H9 (cell line): ENCODE results near the gene FBXL13. TPM values are rescaled to one million over a fixed set of nuclear protein-coding genes. Genes with fewer than 3 reads are reported as not detected.

Experiments
- DNase-seq: peaks from one replicate; pipeline ENCODE4 v3.0.0-alpha.2; 2017
- H2AFZ ChIP-seq: one replicate; pipeline ENCODE4 v1.6.1; 2013; ENCODE audit warnings: mild to moderate bottlenecking, low read length, control low read depth, moderate library complexity
- H2AK5ac ChIP-seq: 2 replicates; pipeline ENCODE4 v1.6.1; 2013; ENCODE audit warnings: low read length, control low read depth, mixed read lengths; ENCODE audit not compliant: insufficient read length
- H2BK120ac ChIP-seq: one replicate; pipeline ENCODE4 v1.6.1; 2013; ENCODE audit warnings: low read depth, mild to moderate bottlenecking, low read length, control low read depth, inconsistent platforms; ENCODE audit not compliant: poor library complexity, severe bottlenecking
- H2BK12ac ChIP-seq: 2 replicates; pipeline ENCODE4 v1.6.1; 2013; ENCODE audit warnings: low read length, control low read depth, mixed read lengths, low read depth; ENCODE audit not compliant: insufficient read length
- H2BK15ac ChIP-seq: 2 replicates; pipeline ENCODE4 v1.6.1; 2013; ENCODE audit warnings: low read depth, low read length, control low read depth
- H2BK20ac ChIP-seq: one replicate; pipeline ENCODE4 v1.6.1; 2013; ENCODE audit warnings: low read depth, mild to moderate bottlenecking, low read length, control low read depth, inconsistent platforms; ENCODE audit not compliant: poor library complexity, severe bottlenecking
- H2BK5ac ChIP-seq: 2 replicates; pipeline ENCODE4 v1.6.1; 2013; ENCODE audit warnings: low read length, control low read depth, mixed read lengths; ENCODE audit not compliant: insufficient read length
- H3K14ac ChIP-seq: 2 replicates; pipeline ENCODE4 v1.6.1; 2013; ENCODE audit warnings: low read length, control low read depth; ENCODE audit not compliant: insufficient read depth
- H3K18ac ChIP-seq: 2 replicates; pipeline ENCODE4 v1.6.1; 2013; ENCODE audit warnings: low read depth, mild to moderate bottlenecking, mixed read lengths, low read length, control low read depth; ENCODE audit not compliant: insufficient read length
- H3K23ac ChIP-seq: 2 replicates; pipeline ENCODE4 v1.6.1; 2013; ENCODE audit warnings: low read length, control low read depth, mixed read lengths, low read depth; ENCODE audit not compliant: insufficient read length
- H3K23me2 ChIP-seq: 2 replicates; pipeline ENCODE4 v1.6.1; 2013; ENCODE audit warnings: low read depth, mild to moderate bottlenecking, mixed read lengths, low read length, control low read depth; ENCODE audit not compliant: insufficient read length, poor library complexity, severe bottlenecking
- H3K27ac ChIP-seq: 2 replicates; pipeline ENCODE4 v1.5.1; 2013; ENCODE audit warnings: low read length, control low read depth, mixed read lengths, low read depth; ENCODE audit not compliant: insufficient read length
- H3K27me3 ChIP-seq: 2 replicates; pipeline ENCODE4 v1.6.1; 2013; ENCODE audit warnings: low read length, control low read depth, inconsistent platforms; ENCODE audit not compliant: insufficient read depth
- H3K4ac ChIP-seq: 2 replicates; pipeline ENCODE4 v1.6.1; 2013; ENCODE audit warnings: low read depth, mild to moderate bottlenecking, control low read depth, inconsistent platforms, low read length, moderate library complexity
- H3K4me1 ChIP-seq: 2 replicates; pipeline ENCODE4 v1.6.1; 2013; ENCODE audit warnings: low read length, control low read depth, inconsistent platforms; ENCODE audit not compliant: insufficient read depth
- H3K4me2 ChIP-seq: 2 replicates; pipeline ENCODE4 v1.6.1; 2013; ENCODE audit warnings: low read length, control low read depth, mixed read lengths; ENCODE audit not compliant: insufficient read length, insufficient read depth
- H3K56ac ChIP-seq: 2 replicates; pipeline ENCODE4 v1.6.1; 2013; ENCODE audit warnings: low read depth, mild to moderate bottlenecking, mixed read lengths, low read length, control low read depth; ENCODE audit not compliant: insufficient read length
- H3K79me1 ChIP-seq: 2 replicates; pipeline ENCODE4 v1.6.1; 2013; ENCODE audit warnings: low read depth, mild to moderate bottlenecking, moderate library complexity, low read length, control low read depth, inconsistent platforms; ENCODE audit not compliant: insufficient read depth, poor library complexity, severe bottlenecking
- H3K79me2 ChIP-seq: 2 replicates; pipeline ENCODE4 v1.6.1; 2013; ENCODE audit warnings: low read length, control low read depth, inconsistent platforms; ENCODE audit not compliant: insufficient read depth
- H3K9ac ChIP-seq: 2 replicates; pipeline ENCODE4 v1.6.1; 2013; ENCODE audit warnings: low read length, control low read depth, mixed read lengths; ENCODE audit not compliant: insufficient read length; ENCODE audit errors: extremely low read depth
- H3K9me3 ChIP-seq: one replicate; pipeline ENCODE4 v1.6.1; 2013; ENCODE audit warnings: low read depth, low read length, inconsistent platforms; ENCODE audit not compliant: control insufficient read depth
- H3T11ph ChIP-seq: one replicate; pipeline ENCODE4 v1.6.1; 2013; ENCODE audit warnings: mild to moderate bottlenecking, low read length, control low read depth, inconsistent platforms
- H4K20me1 ChIP-seq: one replicate; pipeline ENCODE4 v1.6.1; 2013; ENCODE audit not compliant: control insufficient read depth, insufficient read length, insufficient read depth
- H4K5ac ChIP-seq: 2 replicates; pipeline ENCODE4 v1.6.1; 2013; ENCODE audit warnings: low read depth, mild to moderate bottlenecking, mixed read lengths, low read length, control low read depth; ENCODE audit not compliant: insufficient read length
- H4K8ac ChIP-seq: replicated peaks from 2 replicates; pipeline ENCODE4 v1.6.1; 2013; ENCODE audit warnings: low read length, control low read depth, mixed read lengths, low read depth; ENCODE audit not compliant: insufficient read length
- H4K91ac ChIP-seq: 2 replicates; pipeline ENCODE4 v1.6.1; 2013; ENCODE audit warnings: low read depth, mild to moderate bottlenecking, moderate library complexity, mixed read lengths, low read length, control low read depth; ENCODE audit not compliant: insufficient read length
- H3K27ac Mint-ChIP-seq, 3 experiments: 2 replicates in 2 of 3; 3 replicates in 1 of 3; pipeline ENCODE4 v1.8.0; 2020 to 2021; ENCODE audit warnings: mixed read lengths in 3 of 3, mild to moderate bottlenecking in 1 of 3, moderate library complexity in 1 of 3
- H3K27me3 Mint-ChIP-seq: 2 replicates; pipeline ENCODE4 v1.8.0; 2021; ENCODE audit warnings: low read depth, mild to moderate bottlenecking, moderate library complexity, mixed read lengths
- H3K36me3 Mint-ChIP-seq, 3 experiments: 2 replicates in 2 of 3; 3 replicates in 1 of 3; pipeline ENCODE4 v1.8.0; 2020 to 2021; ENCODE audit warnings: low read depth in 3 of 3, mixed read lengths in 3 of 3; ENCODE audit not compliant: insufficient read depth in 1 of 3
- H3K4me1 Mint-ChIP-seq, 2 experiments: 2 replicates each; pipeline ENCODE4 v1.8.0; 2020; ENCODE audit warnings: mixed read lengths in 2 of 2
- H3K4me3 Mint-ChIP-seq, 2 experiments: 2 replicates in 1 of 2; 3 replicates in 1 of 2; pipeline ENCODE4 v1.8.0; 2020 to 2021; ENCODE audit warnings: mild to moderate bottlenecking in 2 of 2, mixed read lengths in 2 of 2, moderate library complexity in 1 of 2
- H3K9me3 Mint-ChIP-seq, 2 experiments: 2 replicates in 1 of 2; 3 replicates in 1 of 2; pipeline ENCODE4 v1.8.0; 2020; ENCODE audit warnings: mild to moderate bottlenecking in 2 of 2, mixed read lengths in 2 of 2, moderate library complexity in 1 of 2
- WGBS: extraction: QIAGEN DNeasy Blood & Tissue Kit; methylation state at CpG from one replicate; pipeline ENCODE4 v1.1.7; 2013; ENCODE audit warnings: missing lambda C conversion rate, low lambda C conversion rate, mixed read lengths; ENCODE audit not compliant: insufficient read length; ENCODE audit errors: extremely low coverage; 5-methylcytosine and 5-hydroxymethylcytosine counted together
- total RNA-seq: library from RNA; stranded (reverse); gene quantifications from 2 replicates; pipeline ENCODE4 v1.2.1, GENCODE V29; 2021
- TF ChIP-seq, protein P1 (sequence below): fragments of 200-600 bp; sonication (generic); conservative IDR thresholded peaks from 3 replicates; pipeline ENCODE4 v1.8.0; 2021; ENCODE audit warnings: antibody characterized with exemption, mild to moderate bottlenecking

The FBXL13 gene
- total RNA-seq, 1 experiment from 2014 or later, result 4.4 TPM

DNA sequence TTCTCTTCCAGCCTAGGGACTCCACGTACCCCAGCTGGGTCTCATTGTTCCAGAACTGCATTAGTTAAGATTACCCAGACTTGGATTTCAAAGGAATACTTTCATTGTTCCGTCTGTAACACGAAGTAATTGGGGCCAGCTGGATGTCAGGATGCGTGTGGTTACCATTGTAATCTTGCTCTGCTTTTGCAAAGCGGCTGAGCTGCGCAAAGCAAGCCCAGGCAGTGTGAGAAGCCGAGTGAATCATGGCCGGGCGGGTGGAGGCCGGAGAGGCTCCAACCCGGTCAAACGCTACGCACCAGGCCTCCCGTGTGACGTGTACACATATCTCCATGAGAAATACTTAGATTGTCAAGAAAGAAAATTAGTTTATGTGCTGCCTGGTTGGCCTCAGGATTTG lies 140.8 kb downstream of the FBXL13 start:
- no peak overlapping the region for H3T11ph ChIP-seq
- no CpG with 5 or more reads among the region's 15 CpGs for WGBS
- no peaks in the 10 kb centered on the region for H3K27me3 Mint-ChIP-seq
- peak overlapping the region; percentile 14 for H3K27ac ChIP-seq
- no peak overlapping the region for H3K56ac ChIP-seq
- H3K23me2 ChIP-seq, result no peaks in the 10 kb centered on the region
- H3K27me3 ChIP-seq, result no peaks in the 10 kb centered on the region
- no peaks in the 10 kb centered on the region for H4K20me1 ChIP-seq
- H2BK20ac ChIP-seq, result no peak overlapping the region
- peak overlapping the region; percentile 7 for H3K18ac ChIP-seq
- no peak overlapping the region for H2AK5ac ChIP-seq
- peaks cover 17% of the 10 kb centered on the region; the same call in 1 of the 2 replicates for H3K4me1 ChIP-seq
- no peaks in the 10 kb centered on the region for H3K36me3 Mint-ChIP-seq
- no peak overlapping the region for H2BK12ac ChIP-seq
- peak overlapping the region; percentile 20 for H3K4me2 ChIP-seq
- peaks cover 51 to 55% of the 10 kb centered on the region in 2 experiments for H3K4me1 Mint-ChIP-seq
- no peaks in the 10 kb centered on the region for H3K9me3 Mint-ChIP-seq
- peak overlapping the region; percentile 39 to 68 for H3K4me3 Mint-ChIP-seq
- H3K14ac ChIP-seq, result no peak overlapping the region
- DNase-seq, result peak; percentile 78
- H4K5ac ChIP-seq, result no peak overlapping the region
- no peak overlapping the region for H3K9ac ChIP-seq
- no peaks in the 10 kb centered on the region for H3K79me1 ChIP-seq
- no peak overlapping the region for H4K91ac ChIP-seq
- no peaks in the 10 kb centered on the region for H3K79me2 ChIP-seq
- H3K23ac ChIP-seq, result no peak overlapping the region
- no peak overlapping the region for H2BK5ac ChIP-seq
- no peak overlapping the region for H2BK15ac ChIP-seq
- H2BK120ac ChIP-seq, result no peak overlapping the region
- H4K8ac ChIP-seq, result no peak overlapping the region
- TF ChIP-seq, protein P1, sequence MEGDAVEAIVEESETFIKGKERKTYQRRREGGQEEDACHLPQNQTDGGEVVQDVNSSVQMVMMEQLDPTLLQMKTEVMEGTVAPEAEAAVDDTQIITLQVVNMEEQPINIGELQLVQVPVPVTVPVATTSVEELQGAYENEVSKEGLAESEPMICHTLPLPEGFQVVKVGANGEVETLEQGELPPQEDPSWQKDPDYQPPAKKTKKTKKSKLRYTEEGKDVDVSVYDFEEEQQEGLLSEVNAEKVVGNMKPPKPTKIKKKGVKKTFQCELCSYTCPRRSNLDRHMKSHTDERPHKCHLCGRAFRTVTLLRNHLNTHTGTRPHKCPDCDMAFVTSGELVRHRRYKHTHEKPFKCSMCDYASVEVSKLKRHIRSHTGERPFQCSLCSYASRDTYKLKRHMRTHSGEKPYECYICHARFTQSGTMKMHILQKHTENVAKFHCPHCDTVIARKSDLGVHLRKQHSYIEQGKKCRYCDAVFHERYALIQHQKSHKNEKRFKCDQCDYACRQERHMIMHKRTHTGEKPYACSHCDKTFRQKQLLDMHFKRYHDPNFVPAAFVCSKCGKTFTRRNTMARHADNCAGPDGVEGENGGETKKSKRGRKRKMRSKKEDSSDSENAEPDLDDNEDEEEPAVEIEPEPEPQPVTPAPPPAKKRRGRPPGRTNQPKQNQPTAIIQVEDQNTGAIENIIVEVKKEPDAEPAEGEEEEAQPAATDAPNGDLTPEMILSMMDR, result no peak
- no peak overlapping the region for H2AFZ ChIP-seq
- no peaks in the 10 kb centered on the region for H3K9me3 ChIP-seq
- H3K4ac ChIP-seq, result no peak overlapping the region
- H3K27ac Mint-ChIP-seq, result peak overlapping the region; percentile 93 to 97 (median 94)
